ENCODE measurements around the gene INTS11. TPM values are rescaled to one million over a fixed set of nuclear protein-coding genes. Genes with fewer than 3 reads are reported as not detected.
A peak's percentile ranks its signal among the peaks of the same experiment; 100 is the strongest.

Gene INTS11
- total and polyA plus RNA-seq, 2 experiments from 2014 or later: 102 to 161 TPM

- Mint-ChIP-seq H3K9me3 (no peaks in the 10 kb centered on the region; the same call in 2 of the 3 replicates), H3K4me1 (peaks cover 31% of the 10 kb centered on the region), H3K4me3 (0 out of 3 replicates have a peak overlapping the region, but pooled peaks have one; percentile 23), H3K27me3 (ENCODE audit: insufficient read depth, low read depth, poor library complexity) (peaks cover 16% of the 10 kb centered on the region), H3K36me3 (ENCODE audit: low read depth) (no peaks in the 10 kb centered on the region), H3K27ac (peak overlapping the region; percentile 76)
- 0 out of 4 replicates have a peak, but pooled peaks of 1 of the 2 experiments have one; percentile 8 for TF ChIP-seq CTCF (conservative IDR thresholded peaks at IDR 0.05; ENCODE audit: low read depth in 2 of 2)
- TF ChIP-seq, protein P1, sequence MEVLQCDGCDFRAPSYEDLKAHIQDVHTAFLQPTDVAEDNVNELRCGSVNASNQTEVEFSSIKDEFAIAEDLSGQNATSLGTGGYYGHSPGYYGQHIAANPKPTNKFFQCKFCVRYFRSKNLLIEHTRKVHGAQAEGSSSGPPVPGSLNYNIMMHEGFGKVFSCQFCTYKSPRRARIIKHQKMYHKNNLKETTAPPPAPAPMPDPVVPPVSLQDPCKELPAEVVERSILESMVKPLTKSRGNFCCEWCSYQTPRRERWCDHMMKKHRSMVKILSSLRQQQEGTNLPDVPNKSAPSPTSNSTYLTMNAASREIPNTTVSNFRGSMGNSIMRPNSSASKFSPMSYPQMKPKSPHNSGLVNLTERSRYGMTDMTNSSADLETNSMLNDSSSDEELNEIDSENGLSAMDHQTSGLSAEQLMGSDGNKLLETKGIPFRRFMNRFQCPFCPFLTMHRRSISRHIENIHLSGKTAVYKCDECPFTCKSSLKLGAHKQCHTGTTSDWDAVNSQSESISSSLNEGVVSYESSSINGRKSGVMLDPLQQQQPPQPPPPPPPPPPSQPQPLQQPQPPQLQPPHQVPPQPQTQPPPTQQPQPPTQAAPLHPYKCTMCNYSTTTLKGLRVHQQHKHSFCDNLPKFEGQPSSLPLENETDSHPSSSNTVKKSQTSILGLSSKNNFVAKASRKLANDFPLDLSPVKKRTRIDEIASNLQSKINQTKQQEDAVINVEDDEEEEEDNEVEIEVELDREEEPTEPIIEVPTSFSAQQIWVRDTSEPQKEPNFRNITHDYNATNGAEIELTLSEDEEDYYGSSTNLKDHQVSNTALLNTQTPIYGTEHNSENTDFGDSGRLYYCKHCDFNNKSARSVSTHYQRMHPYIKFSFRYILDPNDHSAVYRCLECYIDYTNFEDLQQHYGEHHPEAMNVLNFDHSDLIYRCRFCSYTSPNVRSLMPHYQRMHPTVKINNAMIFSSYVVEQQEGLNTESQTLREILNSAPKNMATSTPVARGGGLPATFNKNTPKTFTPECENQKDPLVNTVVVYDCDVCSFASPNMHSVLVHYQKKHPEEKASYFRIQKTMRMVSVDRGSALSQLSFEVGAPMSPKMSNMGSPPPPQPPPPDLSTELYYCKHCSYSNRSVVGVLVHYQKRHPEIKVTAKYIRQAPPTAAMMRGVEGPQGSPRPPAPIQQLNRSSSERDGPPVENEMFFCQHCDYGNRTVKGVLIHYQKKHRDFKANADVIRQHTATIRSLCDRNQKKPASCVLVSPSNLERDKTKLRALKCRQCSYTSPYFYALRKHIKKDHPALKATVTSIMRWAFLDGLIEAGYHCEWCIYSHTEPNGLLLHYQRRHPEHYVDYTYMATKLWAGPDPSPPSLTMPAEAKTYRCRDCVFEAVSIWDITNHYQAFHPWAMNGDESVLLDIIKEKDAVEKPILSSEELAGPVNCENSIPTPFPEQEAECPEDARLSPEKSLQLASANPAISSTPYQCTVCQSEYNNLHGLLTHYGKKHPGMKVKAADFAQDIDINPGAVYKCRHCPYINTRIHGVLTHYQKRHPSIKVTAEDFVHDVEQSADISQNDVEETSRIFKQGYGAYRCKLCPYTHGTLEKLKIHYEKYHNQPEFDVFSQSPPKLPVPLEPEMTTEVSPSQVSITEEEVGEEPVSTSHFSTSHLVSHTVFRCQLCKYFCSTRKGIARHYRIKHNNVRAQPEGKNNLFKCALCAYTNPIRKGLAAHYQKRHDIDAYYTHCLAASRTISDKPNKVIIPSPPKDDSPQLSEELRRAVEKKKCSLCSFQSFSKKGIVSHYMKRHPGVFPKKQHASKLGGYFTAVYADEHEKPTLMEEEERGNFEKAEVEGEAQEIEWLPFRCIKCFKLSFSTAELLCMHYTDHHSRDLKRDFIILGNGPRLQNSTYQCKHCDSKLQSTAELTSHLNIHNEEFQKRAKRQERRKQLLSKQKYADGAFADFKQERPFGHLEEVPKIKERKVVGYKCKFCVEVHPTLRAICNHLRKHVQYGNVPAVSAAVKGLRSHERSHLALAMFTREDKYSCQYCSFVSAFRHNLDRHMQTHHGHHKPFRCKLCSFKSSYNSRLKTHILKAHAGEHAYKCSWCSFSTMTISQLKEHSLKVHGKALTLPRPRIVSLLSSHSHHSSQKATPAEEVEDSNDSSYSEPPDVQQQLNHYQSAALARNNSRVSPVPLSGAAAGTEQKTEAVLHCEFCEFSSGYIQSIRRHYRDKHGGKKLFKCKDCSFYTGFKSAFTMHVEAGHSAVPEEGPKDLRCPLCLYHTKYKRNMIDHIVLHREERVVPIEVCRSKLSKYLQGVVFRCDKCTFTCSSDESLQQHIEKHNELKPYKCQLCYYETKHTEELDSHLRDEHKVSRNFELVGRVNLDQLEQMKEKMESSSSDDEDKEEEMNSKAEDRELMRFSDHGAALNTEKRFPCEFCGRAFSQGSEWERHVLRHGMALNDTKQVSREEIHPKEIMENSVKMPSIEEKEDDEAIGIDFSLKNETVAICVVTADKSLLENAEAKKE (CRISPR knock-in tag; IDR thresholded peaks at IDR 0.05): no peak
- Histone ChIP-seq H3K27ac (ENCODE audit: low read depth) (no peak overlapping the region; the same call in 1 of the 2 replicates), H3K27me3 (ENCODE audit: insufficient read depth) (no peaks in the 10 kb centered on the region), H3K36me3 (ENCODE audit: insufficient read depth) (no peaks in the 10 kb centered on the region), H3K4me2 (peak overlapping the region; percentile 8; the same call in 1 of the 2 replicates), H3K4me3 (no peak overlapping the region), H4K20me1 (replicated peaks; ENCODE audit: insufficient read depth) (no peaks in the 10 kb centered on the region), H3K4me1 (ENCODE audit: insufficient read depth) (peaks cover 22% of the 10 kb centered on the region), H3K9me2 (ENCODE audit: insufficient read depth) (no peaks in the 10 kb centered on the region), H2AFZ (peak overlapping the region; percentile 43; the same call in 1 of the 2 replicates), H3K79me2 (replicated peaks; ENCODE audit: insufficient read depth) (no peaks in the 10 kb centered on the region), H3F3A (replicated peaks; ENCODE audit: low read depth) (peaks cover 28% of the 10 kb centered on the region; the same call in 1 of the 2 replicates)
- DNase-seq (ENCODE audit: low spot score) (peak; percentile 62), ATAC-seq (peak; percentile 32)
Observed at GRCh38 chr1:1361982-1362423, 37.5 kb upstream of the INTS11 start.

All from GM23338 (cell line).